Posterior vena cava (tissue), 2 donors: ENCODE measurements around the gene DDX17. TPM values are rescaled to one million over a fixed set of nuclear protein-coding genes. Genes with fewer than 3 reads are reported as not detected.
A peak's percentile ranks its signal among the peaks of the same experiment; 100 is the strongest.

ENCODE experiments used
- DNase-seq: peaks from one replicate; pipeline ENCODE4 v3.0.0-alpha.2; 2020; ENCODE audit warnings: low spot score
- intact Hi-C, 2 donors: fragments of 100-400 bp; cut with DNase I; formaldehyde crosslinking; loops; one replicate each; pipeline versions ENCODE4 v1.14.1 to v1.14.2; 2022 to 2023
- long read RNA-seq, 2 donors: library from polyadenylated mRNA; unstranded; transcript quantifications; one replicate each; pipeline ENCODE4 v2.0.0, GENCODE V29; 2020 to 2021
- total RNA-seq, 2 donors: library from RNA; stranded (reverse); fragmentation: NEBNext Ultra II Directional; extraction: Animal tissue kit (Norgen Biotek cat#: 25700); gene quantifications; one replicate each; pipeline ENCODE4 v1.2.1, GENCODE V29; 2021
- donor health status: DM: yes; HTN: yes; CAD: no.
- donor health status: DM: yes; HTN: yes; CAD: no.

DDX17 gene
- 100 to 1,000 TPM; 260 to 323 TPM for total RNA-seq
- long read RNA-seq, donor 1, full-length matches to known transcripts: 2 of 26 reads
- long read RNA-seq, donor 1, partial matches to known transcripts: 8 of 26 reads
- long read RNA-seq, donor 1, other reads (novel, unspliced or antisense): 16 of 26 reads
- long read RNA-seq, donor 2, full-length matches to known transcripts: 4 of 114 reads
- long read RNA-seq, donor 2, partial matches to known transcripts: 94 of 114 reads
- long read RNA-seq, donor 2, other reads (novel, unspliced or antisense): 16 of 114 reads

GRCh38 chr22:38506118-38506962 is at the start of gene DDX17:
Gene DDX17 (minus strand): TSS chr22:38506311.
- intact Hi-C loops: no loop called here
- peak; percentile 98 for DNase-seq

- no peak for DNase-seq
- intact Hi-C loops: no loop called here
Measured at GRCh38 chr22:38554281-38554680, 48.2 kb upstream of the DDX17 start.

GRCh38 chr22:38549101-38549894 is 43.2 kb upstream of the DDX17 start:
- no peak for DNase-seq
- intact Hi-C loops: no loop called here

- intact Hi-C loops: no loop called here
- DNase-seq: no peak
Measured at GRCh38 chr22:38540701-38541100, 34.6 kb upstream of the DDX17 start.

GRCh38 chr22:38531251-38531938 is 25.3 kb upstream of the DDX17 start:
- no peak for DNase-seq
- intact Hi-C loops: no loop called here

GRCh38 chr22:38524429-38524828 is 18.3 kb upstream of the DDX17 start:
- intact Hi-C loops: no loop called here
- DNase-seq: no peak

- DNase-seq: no peak
- intact Hi-C loops: no loop called here
Measured at GRCh38 chr22:38523479-38523878, 17.4 kb upstream of the DDX17 start.

GRCh38 chr22:38523029-38523428 is 16.9 kb upstream of the DDX17 start:
- intact Hi-C loops: no loop called here
- DNase-seq: no peak

GRCh38 chr22:38519453-38520250 is 13.5 kb upstream of the DDX17 start:
- DNase-seq: no peak
- intact Hi-C loops: no loop called here

GRCh38 chr22:38518620-38519019 is 12.5 kb upstream of the DDX17 start:
- no peak for DNase-seq
- intact Hi-C loops: no loop called here

- intact Hi-C loops: no loop called here
- no peak for DNase-seq
Measured at GRCh38 chr22:38513063-38513462, 7.0 kb upstream of the DDX17 start.

- intact Hi-C loops: no loop called here
- no peak for DNase-seq
Measured at GRCh38 chr22:38510416-38510970, 4.4 kb upstream of the DDX17 start.

- intact Hi-C loops: no loop called here
- DNase-seq: peak; percentile 93
Measured at GRCh38 chr22:38505541-38506117, 482 bp downstream of the DDX17 start.

GRCh38 chr22:38504731-38505540 is 1.2 kb downstream of the DDX17 start:
- intact Hi-C loops: no loop called here

GRCh38 chr22:38503021-38503420 is 3.1 kb downstream of the DDX17 start:
- intact Hi-C loops: no loop called here

More at GRCh38 chr22:38504731-38505540, 1.2 kb downstream of the DDX17 start:
- DNase-seq: peak; percentile 85

GRCh38 chr22:38501797-38502672 is 4.1 kb downstream of the DDX17 start:
- DNase-seq: no peak
- intact Hi-C loops: no loop called here

More at GRCh38 chr22:38503021-38503420, 3.1 kb downstream of the DDX17 start:
- DNase-seq: no peak
